HuH-7 (cell line): Measurements from ENCODE around the gene TBC1D3I.
"Not testable (repeated sequence)": the region's sequence is repeated elsewhere in the genome, so short reads cannot be mapped to it uniquely, and the experiment has no call there.

Experiments used
- DNase-seq: peaks from one replicate; pipeline ENCODE4 v3.0.0; 2011; ENCODE audit warnings: low spot score

Gene TBC1D3I

GRCh38 chr17:36264470-36264869, at the start of gene TBC1D3I:
TSS of gene TBC1D3I (minus strand) at chr17:36264570. CDS start at chr17:36262985, 1,585 bp downstream.
- not testable (repeated sequence) for DNase-seq

- not testable (repeated sequence) for DNase-seq
These were observed 30.8 kb upstream of the TBC1D3I start for GRCh38 chr17:36295161-36295560.

- DNase-seq = not testable (repeated sequence)
These were observed 25.7 kb upstream of the TBC1D3I start for GRCh38 chr17:36289965-36290612.

GRCh38 chr17:36284219-36284618, 19.8 kb upstream of the TBC1D3I start:
- not testable (repeated sequence) for DNase-seq

- DNase-seq = not testable (repeated sequence)
These were observed 18.9 kb upstream of the TBC1D3I start for GRCh38 chr17:36283256-36283655.

- DNase-seq = not testable (repeated sequence)
These were observed 22.3 kb downstream of the TBC1D3I start for GRCh38 chr17:36242046-36242445.

- not testable (repeated sequence) for DNase-seq
These were observed 34.7 kb downstream of the TBC1D3I start for GRCh38 chr17:36229644-36230043.

- not testable (repeated sequence) for DNase-seq
These were observed 41.4 kb downstream of the TBC1D3I start for GRCh38 chr17:36222967-36223366.

- DNase-seq = not testable (repeated sequence)
These were observed 42.7 kb downstream of the TBC1D3I start for GRCh38 chr17:36221581-36222100.

GRCh38 chr17:36220737-36221580, 43.4 kb downstream of the TBC1D3I start:
- not testable (repeated sequence) for DNase-seq

GRCh38 chr17:36219556-36219955, 44.8 kb downstream of the TBC1D3I start:
- not testable (repeated sequence) for DNase-seq

GRCh38 chr17:36215406-36216308, 48.7 kb downstream of the TBC1D3I start:
- not testable (repeated sequence) for DNase-seq

- no peak for DNase-seq
These were observed 49.5 kb downstream of the TBC1D3I start for GRCh38 chr17:36214918-36215317.

- no peak for DNase-seq
These were observed 50.7 kb downstream of the TBC1D3I start for GRCh38 chr17:36213695-36214094.

- DNase-seq = no peak
These were observed 51.4 kb downstream of the TBC1D3I start for GRCh38 chr17:36212966-36213365.

GRCh38 chr17:36212272-36212605, 52.1 kb downstream of the TBC1D3I start:
- no peak for DNase-seq

- not testable (repeated sequence) for DNase-seq
These were observed 52.7 kb downstream of the TBC1D3I start for GRCh38 chr17:36211484-36212271.

- not testable (repeated sequence) for DNase-seq
These were observed 53.7 kb downstream of the TBC1D3I start, which contains the start of gene CCL4L2 for GRCh38 chr17:36210439-36211211. TSS of gene CCL4L2 (plus strand) at chr17:36211063.

GRCh38 chr17:36209575-36209974, 54.8 kb downstream of the TBC1D3I start:
- DNase-seq = no peak

GRCh38 chr17:36207383-36207782, 57.0 kb downstream of the TBC1D3I start:
- not testable (repeated sequence) for DNase-seq
